Muscle layer of duodenum (tissue), 2 donors: Measurements from ENCODE around the gene TMEM14C.
"Not testable (repeated sequence)": the region's sequence is repeated elsewhere in the genome, so short reads cannot be mapped to it uniquely, and the experiment has no call there.

Experiments
- H3K27ac ChIP-seq: one replicate; pipeline ENCODE4 v1.7.0; 2013; ENCODE audit warnings: mild to moderate bottlenecking, low read length
- H3K27me3 ChIP-seq: one replicate; pipeline ENCODE4 v1.7.0; 2013; ENCODE audit warnings: low read depth, mild to moderate bottlenecking, control low read depth, low read length
- H3K36me3 ChIP-seq, 2 donors: one replicate each; pipeline ENCODE4 v1.7.0; 2013; ENCODE audit warnings: low read length in 2 of 2, control low read depth in 1 of 2, mild to moderate bottlenecking in 1 of 2; ENCODE audit not compliant: insufficient read depth in 2 of 2, control insufficient read depth in 1 of 2
- H3K4me1 ChIP-seq, 2 donors: one replicate each; pipeline ENCODE4 v1.7.0; 2013; ENCODE audit warnings: low read length in 2 of 2, mild to moderate bottlenecking in 2 of 2, control low read depth in 1 of 2, moderate library complexity in 1 of 2; ENCODE audit not compliant: insufficient read depth in 2 of 2, control insufficient read depth in 1 of 2
- H3K4me3 ChIP-seq, 2 donors: one replicate each; pipeline ENCODE4 v1.7.0; 2013; ENCODE audit warnings: low read length in 2 of 2, low read depth in 1 of 2, mild to moderate bottlenecking in 1 of 2
- H3K9me3 ChIP-seq, 2 donors: one replicate each; pipeline ENCODE4 v1.7.0; 2013; ENCODE audit warnings: low read length in 2 of 2, control low read depth in 1 of 2, mild to moderate bottlenecking in 1 of 2; ENCODE audit not compliant: control insufficient read depth in 1 of 2
- donor health status: healthy.

The TMEM14C gene

DNA sequence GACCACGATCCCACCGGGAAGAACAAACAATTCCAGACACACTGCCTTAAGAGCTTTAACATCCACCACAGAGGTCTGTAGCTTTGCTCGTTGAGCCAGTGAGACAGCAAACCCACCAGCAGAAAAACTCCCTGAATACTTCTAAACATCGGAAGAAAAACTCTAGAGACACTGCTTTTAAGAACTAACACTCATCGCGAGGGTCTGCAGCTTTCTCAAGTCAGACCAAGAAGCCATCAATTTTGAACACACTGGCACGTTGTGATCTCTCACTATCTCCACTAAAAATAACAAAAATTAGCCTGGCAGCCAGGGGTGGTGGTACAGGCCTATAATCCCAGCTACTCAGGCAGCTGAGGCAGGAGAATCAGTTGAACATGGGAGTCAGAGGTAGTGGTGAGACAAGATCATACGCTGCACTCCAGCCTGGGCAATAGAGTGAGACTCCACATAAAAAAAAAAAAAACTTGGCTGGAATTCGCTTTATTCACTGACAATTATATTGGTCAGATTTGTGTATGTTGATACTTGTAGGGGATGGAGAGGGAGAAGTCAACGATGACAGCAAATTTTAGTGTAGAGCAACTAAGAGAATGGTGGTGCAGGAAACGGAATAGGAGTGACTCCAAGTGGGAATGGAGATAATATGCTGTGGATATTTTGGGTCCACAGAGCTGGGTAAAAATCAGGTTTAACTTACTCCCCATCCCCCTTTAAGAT lies 860 bp upstream of the TMEM14C start:
- no peaks in the 10 kb centered on the region for H3K27me3 ChIP-seq
- peaks cover 0 to 11% of the 10 kb centered on the region in 2 donors for H3K36me3 ChIP-seq
- H3K4me3 ChIP-seq, result peak overlapping the region; percentile 82 to 87
- H3K4me1 ChIP-seq, result peaks cover 0 to 34% of the 10 kb centered on the region in 2 donors
- H3K27ac ChIP-seq, result peak overlapping the region; percentile 86
- no peaks in the 10 kb centered on the region for H3K9me3 ChIP-seq

DNA sequence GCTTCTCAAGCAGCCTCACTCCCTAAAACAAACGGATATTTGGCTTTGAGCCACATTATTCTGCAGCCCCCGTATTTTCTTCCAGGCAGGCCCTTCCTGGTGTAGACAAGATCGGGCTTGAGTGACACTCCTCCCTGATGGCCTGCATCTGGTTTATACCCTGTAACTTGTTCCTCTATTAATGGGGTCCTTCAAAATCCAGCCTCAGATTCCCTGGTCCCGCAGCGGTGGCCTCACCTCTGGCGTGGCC lies 375 bp upstream of the TMEM14C start:
- Histone ChIP-seq H3K36me3 (peaks cover 0 to 12% of the 10 kb centered on the region in 2 donors), H3K27ac (peak overlapping the region; percentile 86), H3K4me1 (peaks cover 0 to 34% of the 10 kb centered on the region in 2 donors), H3K27me3 (no peaks in the 10 kb centered on the region), H3K4me3 (peak overlapping the region; percentile 82 to 87), H3K9me3 (no peaks in the 10 kb centered on the region)

DNA sequence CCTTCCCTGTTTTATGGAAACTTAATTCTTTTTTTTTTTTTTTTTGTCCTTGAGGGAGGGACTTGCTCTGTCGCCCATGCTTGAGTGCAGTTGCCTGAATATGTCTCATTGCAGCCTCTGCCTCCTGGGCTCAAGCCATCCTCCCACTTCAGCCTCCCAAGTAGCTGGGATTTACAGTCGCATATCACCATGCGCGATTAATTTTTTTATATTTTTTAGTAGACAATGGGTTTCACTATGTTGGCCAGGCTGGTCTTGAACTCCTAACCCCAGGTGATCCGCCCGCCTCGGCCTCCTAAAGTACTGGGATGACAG lies 654 bp downstream of the TMEM14C start:
- H3K27ac ChIP-seq, result peak overlapping the region; percentile 88

DNA sequence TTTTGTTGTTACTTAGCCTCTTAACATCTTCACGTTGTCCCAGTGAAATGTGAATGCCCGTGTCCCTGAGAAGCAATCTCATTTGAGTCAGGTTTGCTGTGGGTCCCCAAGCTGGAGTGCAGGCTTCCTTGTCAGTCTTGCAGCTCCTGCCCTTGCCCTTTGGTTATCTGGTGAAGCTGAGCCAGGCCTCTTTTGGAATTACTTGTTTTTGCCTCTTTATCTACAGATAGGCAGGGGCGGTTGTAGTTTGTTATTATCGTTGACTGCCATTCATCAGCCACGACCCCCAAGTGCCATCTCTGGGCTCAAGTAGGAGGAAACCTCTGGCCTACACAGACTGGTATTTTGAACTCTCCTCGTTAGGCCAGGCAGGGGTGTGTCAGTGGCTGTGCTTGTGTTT lies 2.2 kb downstream of the TMEM14C start:
- Histone ChIP-seq H3K27me3 (no peaks in the 10 kb centered on the region), H3K4me1 (peaks cover 0 to 29% of the 10 kb centered on the region in 2 donors), H3K36me3 (peaks cover 1 to 35% of the 10 kb centered on the region in 2 donors), H3K27ac (no peak overlapping the region), H3K9me3 (no peaks in the 10 kb centered on the region), H3K4me3 (no peak overlapping the region)

More for the DNA sequence above, 654 bp downstream of the TMEM14C start:
- no peaks in the 10 kb centered on the region for H3K9me3 ChIP-seq
- H3K36me3 ChIP-seq, result peaks cover 0 to 20% of the 10 kb centered on the region in 2 donors
- peaks cover 0 to 34% of the 10 kb centered on the region in 2 donors for H3K4me1 ChIP-seq
- H3K4me3 ChIP-seq, result peak overlapping the region; percentile 82 to 87
- no peaks in the 10 kb centered on the region for H3K27me3 ChIP-seq

DNA sequence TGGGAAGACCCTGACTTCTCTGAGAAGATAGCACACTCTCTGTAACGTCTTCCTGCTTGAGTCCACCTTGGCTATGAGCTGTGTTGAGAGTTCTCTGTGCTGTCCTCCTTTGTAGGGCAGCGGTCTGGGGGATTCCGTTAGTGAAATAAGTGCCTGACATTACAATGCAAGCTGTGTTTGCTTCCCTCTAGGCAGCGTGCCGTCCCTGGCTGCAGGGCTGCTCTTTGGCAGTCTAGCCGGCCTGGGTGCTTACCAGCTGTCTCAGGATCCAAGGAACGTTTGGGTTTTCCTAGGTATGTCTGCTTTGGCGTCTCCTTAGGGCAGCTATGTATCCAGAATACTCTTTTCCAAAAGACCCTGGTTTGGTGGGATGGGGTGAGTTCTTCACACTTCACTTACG lies 2.8 kb downstream of the TMEM14C start:
- Histone ChIP-seq H3K4me3 (no peak overlapping the region), H3K27ac (no peak overlapping the region), H3K36me3 (peaks cover 6 to 41% of the 10 kb centered on the region in 2 donors), H3K27me3 (no peaks in the 10 kb centered on the region), H3K4me1 (peaks cover 0 to 29% of the 10 kb centered on the region in 2 donors), H3K9me3 (no peaks in the 10 kb centered on the region)

DNA sequence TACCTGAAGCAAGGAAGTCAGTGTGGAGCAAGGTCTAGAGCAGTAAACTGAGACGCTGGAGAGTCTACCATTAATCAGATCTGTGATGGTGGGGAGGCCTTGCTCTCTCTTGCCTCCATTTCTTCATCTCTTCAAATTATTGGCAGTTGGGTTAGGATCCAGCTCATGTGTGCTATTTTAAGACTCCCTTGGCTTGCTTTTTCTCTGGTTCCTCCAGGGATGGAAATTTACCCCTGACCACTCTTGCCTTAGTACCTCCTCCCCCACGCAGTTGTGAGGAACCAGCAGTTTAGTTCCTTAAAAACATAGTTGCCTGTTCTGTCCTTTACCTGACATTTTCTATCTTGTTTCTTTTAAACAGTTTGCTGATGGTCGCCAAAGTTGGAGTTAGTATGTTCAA lies 7.4 kb downstream of the TMEM14C start:
- Histone ChIP-seq H3K9me3 (no peaks in the 10 kb centered on the region), H3K4me3 (no peak overlapping the region), H3K27me3 (no peaks in the 10 kb centered on the region), H3K4me1 (peaks cover 0 to under 1% of the 10 kb centered on the region in 2 donors), H3K27ac (no peak overlapping the region), H3K36me3 (peaks cover 12 to 55% of the 10 kb centered on the region in 2 donors)

DNA sequence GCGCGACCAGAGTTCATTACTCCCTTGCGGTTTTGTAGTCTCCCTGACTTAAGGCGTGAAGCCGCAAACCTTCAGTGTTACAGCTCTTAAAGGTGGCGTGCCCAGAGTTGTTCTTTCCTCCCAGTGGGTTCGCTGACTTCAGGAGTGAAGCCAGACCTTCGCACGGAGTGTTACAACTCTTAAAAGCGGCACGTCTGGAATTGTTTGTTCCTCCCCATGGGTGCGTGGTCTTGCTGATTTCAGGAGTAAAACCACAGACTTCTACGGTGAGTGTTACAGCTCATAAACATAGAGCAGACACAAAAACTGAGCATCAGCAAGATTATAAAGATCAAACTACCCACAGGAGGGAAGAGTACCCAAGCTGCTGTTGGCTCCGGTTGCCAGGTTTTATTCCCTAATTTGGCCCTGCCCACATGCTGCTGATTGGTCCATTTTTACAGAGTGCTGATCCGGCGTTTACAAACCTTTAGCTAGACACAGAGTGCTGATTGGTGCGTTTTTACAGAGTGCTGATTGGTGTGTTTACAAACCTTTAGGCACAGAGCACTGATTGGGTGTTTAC lies 10.4 kb downstream of the TMEM14C start:
- peaks cover 12 to 41% of the 10 kb centered on the region in 2 donors for H3K36me3 ChIP-seq
- H3K4me3 ChIP-seq, result no peak overlapping the region

DNA sequence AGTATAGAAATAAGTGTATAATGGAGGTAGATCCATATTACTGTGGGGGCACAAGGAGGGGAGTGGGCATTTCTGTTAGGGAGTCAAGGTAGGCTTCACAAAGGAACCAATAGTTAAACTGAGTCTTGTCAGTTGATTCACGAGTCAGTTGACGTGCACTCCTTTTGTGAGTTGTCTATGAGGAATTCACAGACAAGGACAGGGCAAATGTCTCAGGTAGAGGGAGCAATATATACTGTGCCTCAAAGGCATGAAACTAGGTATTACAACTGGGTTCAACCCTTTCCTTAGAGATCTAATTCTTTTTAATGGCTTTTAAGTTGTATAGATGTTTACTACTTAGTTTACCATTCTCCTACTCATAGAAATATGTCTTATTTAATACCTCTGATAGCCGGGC lies 11.0 kb downstream of the TMEM14C start:
- H3K9me3 ChIP-seq, result no peaks in the 10 kb centered on the region
- H3K4me3 ChIP-seq, result no peak overlapping the region
- no peaks in the 10 kb centered on the region for H3K4me1 ChIP-seq
- no peaks in the 10 kb centered on the region for H3K27me3 ChIP-seq
- no peak overlapping the region for H3K27ac ChIP-seq
- peaks cover 12 to 35% of the 10 kb centered on the region in 2 donors for H3K36me3 ChIP-seq

More for the DNA sequence above, 10.4 kb downstream of the TMEM14C start:
- Histone ChIP-seq H3K27ac (no peak overlapping the region), H3K4me1 (no peaks in the 10 kb centered on the region), H3K27me3 (no peaks in the 10 kb centered on the region), H3K9me3 (no peaks in the 10 kb centered on the region)

DNA sequence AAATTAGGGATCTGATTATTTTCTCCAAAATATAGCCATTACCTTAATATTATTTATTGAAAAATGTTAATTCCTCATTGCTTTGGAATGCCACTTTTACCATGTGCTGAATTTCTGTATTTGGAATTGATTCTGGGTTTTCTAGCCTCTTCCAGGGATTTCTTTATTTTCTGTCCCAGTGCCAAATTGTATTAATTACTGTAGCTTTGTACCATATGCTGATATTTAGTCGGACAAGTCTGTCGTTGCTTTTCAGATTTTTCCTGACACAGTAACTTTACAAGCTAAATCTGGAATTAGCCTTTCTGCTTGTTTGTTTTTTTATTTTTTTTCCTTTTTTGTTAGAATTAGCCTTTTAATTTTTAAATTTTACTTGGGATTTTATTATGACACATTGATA lies 13.9 kb downstream of the TMEM14C start:
- Histone ChIP-seq H3K4me3 (no peak overlapping the region), H3K9me3 (no peaks in the 10 kb centered on the region), H3K36me3 (peaks cover 7 to 18% of the 10 kb centered on the region in 2 donors), H3K4me1 (no peaks in the 10 kb centered on the region), H3K27ac (no peak overlapping the region), H3K27me3 (no peaks in the 10 kb centered on the region)

DNA sequence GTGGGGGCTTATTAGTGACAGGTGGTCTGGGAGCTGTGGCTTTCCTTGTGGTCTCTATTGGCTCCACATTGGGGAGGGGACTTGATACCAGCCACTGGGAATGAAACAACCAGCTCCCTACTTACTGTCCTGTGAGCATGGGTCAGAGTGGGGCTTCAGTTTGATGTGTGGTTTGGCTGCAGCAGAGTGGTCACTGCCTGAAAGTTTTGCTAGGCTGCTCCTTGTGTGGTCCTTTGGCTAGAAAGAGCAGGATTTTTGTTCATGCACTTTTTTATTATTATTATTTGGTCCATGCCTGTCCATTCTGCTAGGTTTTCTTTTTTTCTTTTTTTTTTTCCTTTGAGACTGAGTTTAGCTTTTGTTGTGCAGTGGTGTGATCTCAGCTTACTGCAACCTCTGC lies 17.2 kb downstream of the TMEM14C start:
- Histone ChIP-seq H3K4me3 (no peak overlapping the region), H3K27me3 (no peaks in the 10 kb centered on the region), H3K4me1 (no peaks in the 10 kb centered on the region), H3K27ac (no peak overlapping the region), H3K36me3 (peaks cover 0 to 11% of the 10 kb centered on the region in 2 donors), H3K9me3 (no peaks in the 10 kb centered on the region)

DNA sequence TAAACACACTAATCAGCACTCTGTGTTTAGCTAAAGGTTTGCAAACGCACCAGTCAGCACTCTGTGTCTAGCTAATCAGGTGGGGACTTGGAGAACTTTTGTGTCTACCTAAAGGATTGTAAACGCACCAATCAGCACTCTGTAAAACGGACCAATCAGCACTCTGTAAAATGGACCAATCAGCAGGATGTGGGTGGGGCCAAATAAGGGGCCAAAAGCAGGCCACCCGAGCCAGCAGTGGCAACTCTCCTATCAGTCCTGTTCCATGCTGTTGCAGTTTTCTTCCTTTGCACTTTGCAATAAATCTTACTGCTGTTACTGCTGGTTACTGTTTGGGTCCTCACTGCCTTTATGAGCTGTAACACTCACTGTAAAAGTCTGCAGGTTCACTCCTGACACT lies 18.8 kb downstream of the TMEM14C start:
- H3K27me3 ChIP-seq, H3K27ac ChIP-seq, H3K4me3 ChIP-seq, H3K9me3 ChIP-seq, H3K4me1 ChIP-seq: not testable (repeated sequence)
- H3K36me3 ChIP-seq, result peaks cover 0 to 11% of the 10 kb centered on the region in 2 donors

DNA sequence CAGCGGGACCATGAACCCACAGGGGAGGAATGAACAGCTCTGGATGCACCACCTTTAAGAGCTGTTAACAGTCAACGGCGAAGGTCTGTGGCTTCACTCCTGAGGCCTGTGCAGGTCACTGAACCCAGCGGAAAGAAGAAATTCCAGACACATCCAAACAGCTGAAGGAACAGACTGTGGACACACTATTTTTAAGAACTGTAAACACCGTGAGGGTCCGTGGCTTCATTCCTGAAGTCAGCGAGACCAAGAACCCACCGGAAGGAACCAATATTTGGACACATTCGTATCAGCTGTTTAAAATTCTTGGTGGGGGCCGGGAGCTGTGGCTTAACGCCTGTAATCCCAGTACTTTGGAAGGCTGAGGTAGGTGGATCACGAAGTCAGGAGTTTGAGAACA lies 19.4 kb downstream of the TMEM14C start:
- Histone ChIP-seq H3K9me3 (no peaks in the 10 kb centered on the region), H3K27ac (no peak overlapping the region), H3K27me3 (no peaks in the 10 kb centered on the region), H3K36me3 (peaks cover 0 to 11% of the 10 kb centered on the region in 2 donors), H3K4me1 (peaks cover 0 to 4% of the 10 kb centered on the region in 2 donors), H3K4me3 (no peak overlapping the region)
